Uterus (tissue), 2 donors: ENCODE measurements around the gene ONECUT1.

Source experiments
- POLR2A ChIP-seq, 2 donors: fragments of 450-650 bp; IDR thresholded peaks; one replicate each; pipeline ENCODE4 v1.6.1; 2016; ENCODE audit warnings: antibody characterized with exemption in 2 of 2, mild to moderate bottlenecking in 1 of 2, moderate library complexity in 1 of 2
- TF ChIP-seq, protein P1 (sequence below), 4 experiments: fragments of 200-600 bp in 2 of 4; fragments of 450-650 bp in 2 of 4; sonication (generic) in 2 of 4; IDR thresholded peaks; one replicate each; pipeline ENCODE4 v1.5.1; 2016 to 2019; ENCODE audit warnings: antibody characterized with exemption in 4 of 4, mild to moderate bottlenecking in 2 of 4, moderate library complexity in 1 of 4

DNA sequence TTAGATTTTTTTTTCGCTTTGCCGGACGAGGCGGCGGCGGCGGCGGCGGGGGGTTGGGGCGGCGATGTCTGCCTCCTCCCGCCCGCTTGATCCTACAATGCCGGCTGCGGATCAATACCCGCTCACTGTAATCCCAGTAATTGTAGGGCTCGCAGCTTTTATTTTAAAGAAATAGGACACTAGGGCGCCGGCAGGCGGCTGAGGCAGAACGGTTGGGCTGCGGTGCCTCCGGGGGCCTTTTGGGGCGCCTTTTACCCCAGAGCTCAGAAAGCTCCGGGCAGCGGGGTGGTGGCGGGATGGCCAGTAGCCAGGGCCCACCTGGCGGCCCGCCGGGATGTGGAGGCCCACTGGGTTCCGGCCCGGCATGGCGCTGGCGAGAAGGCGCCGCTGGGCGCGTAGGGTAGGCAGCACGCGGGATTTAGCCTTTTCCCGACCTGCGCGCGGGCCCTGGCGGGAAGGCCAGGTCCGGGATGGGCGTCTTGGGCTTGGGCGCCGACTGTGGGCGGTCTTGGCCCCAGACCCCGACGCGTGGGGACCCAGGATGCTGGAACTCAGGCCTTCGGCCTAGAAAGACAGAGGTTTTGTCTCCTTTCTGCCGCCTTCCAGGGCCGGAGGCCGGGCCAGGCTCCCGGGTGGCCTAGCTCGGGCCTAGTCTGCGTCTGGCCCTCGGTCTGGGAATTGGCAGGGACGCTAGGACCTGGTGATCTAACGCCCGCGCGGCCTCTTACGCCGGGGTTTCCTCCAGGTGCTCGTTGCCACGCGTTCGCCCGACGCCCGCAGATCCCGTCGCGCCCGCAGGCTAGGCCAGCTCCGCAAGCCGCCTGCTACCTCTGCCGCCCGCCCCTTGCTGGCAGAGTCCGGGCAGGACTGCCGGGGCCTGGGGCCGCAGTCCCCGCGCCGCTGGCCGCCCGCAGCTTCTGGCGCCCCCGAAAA, 15.5 kb upstream of the ONECUT1 start:
- TF ChIP-seq, protein P1, sequence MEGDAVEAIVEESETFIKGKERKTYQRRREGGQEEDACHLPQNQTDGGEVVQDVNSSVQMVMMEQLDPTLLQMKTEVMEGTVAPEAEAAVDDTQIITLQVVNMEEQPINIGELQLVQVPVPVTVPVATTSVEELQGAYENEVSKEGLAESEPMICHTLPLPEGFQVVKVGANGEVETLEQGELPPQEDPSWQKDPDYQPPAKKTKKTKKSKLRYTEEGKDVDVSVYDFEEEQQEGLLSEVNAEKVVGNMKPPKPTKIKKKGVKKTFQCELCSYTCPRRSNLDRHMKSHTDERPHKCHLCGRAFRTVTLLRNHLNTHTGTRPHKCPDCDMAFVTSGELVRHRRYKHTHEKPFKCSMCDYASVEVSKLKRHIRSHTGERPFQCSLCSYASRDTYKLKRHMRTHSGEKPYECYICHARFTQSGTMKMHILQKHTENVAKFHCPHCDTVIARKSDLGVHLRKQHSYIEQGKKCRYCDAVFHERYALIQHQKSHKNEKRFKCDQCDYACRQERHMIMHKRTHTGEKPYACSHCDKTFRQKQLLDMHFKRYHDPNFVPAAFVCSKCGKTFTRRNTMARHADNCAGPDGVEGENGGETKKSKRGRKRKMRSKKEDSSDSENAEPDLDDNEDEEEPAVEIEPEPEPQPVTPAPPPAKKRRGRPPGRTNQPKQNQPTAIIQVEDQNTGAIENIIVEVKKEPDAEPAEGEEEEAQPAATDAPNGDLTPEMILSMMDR (IDR thresholded peaks at IDR 0.05) = no peak
- TF ChIP-seq POLR2A (IDR thresholded peaks at IDR 0.05) = no peak
